ENCODE measurements around the gene ATF4.

ATF4 gene

DNA sequence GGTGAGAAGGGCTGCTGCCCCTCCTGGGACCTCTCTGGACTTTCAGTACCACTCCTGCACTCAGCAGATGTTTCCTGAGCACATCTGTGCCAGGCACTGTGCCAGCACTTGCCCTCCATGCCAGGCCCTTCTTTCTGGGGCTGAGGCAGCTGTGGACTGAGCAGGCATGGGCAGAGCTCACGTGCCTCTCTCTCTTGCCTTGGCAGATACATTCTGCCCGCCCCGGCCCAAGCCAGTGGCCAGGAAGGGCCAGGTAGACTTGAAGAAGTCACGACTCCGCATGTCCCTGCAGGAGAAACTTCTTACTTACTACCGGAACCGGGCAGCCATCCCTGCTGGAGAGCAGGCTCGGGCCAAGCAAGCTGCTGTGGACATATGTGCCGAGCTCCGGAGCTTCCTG, 8.3 kb upstream of the ATF4 start:
- no peak for DNase-seq
- TF ChIP-seq POLR2A (IDR thresholded peaks at IDR 0.05; ENCODE audit: low read length) (no peak), GATA1 (IDR thresholded peaks at IDR 0.05; ENCODE audit: low read depth, low read length) (no peak)

DNA sequence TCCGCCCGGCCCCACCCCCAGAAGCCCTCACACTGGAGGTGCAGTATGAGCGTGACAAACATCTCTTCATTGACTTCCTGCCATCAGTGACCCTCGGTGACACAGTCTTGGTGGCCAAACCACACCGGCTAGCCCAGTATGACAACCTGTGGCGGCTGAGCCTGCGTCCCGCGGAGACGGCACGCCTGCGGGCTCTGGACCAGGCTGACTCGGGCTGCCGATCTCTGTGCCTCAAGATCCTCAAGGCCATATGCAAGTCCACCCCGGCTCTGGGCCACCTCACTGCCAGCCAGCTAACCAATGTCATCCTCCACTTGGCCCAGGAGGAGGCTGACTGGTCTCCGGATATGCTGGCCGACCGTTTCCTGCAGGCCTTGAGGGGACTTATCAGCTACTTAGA, 6.6 kb upstream of the ATF4 start:
- DNase-seq: no peak
- TF ChIP-seq POLR2A (IDR thresholded peaks at IDR 0.05; ENCODE audit: low read length): no peak

DNA sequence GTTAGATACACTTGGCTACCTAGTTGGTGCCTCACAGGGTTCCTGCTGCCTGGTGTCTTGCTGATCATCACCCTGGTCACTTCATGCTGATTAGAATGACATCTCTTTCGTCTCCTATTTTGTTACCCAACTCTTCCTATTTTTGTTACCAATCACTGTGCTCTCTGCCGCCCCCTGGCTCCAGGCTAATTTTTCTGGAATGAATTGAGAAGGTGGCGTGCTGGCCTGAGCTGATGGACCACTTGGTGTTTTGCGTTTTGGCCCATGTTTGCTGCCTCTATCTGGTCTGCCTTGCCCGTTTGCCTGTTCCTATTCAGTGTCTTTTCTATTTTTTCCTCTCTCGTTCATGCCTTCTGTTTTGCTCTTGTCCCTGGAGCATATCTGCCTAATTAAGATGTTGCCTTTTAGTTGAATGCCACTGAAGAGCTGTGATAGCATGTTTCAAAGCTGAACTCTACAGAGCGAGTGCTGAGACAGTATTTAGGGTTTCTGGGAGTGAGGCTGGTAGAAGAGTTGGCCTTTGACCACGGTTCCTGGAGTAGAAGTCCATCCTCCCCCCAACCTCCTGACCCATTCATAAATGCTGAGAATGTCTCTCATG, 5.9 kb upstream of the ATF4 start:
- peak; percentile 62 to 80 for DNase-seq
- TF ChIP-seq POLR2A (IDR thresholded peaks at IDR 0.05; ENCODE audit: low read length): no peak

DNA sequence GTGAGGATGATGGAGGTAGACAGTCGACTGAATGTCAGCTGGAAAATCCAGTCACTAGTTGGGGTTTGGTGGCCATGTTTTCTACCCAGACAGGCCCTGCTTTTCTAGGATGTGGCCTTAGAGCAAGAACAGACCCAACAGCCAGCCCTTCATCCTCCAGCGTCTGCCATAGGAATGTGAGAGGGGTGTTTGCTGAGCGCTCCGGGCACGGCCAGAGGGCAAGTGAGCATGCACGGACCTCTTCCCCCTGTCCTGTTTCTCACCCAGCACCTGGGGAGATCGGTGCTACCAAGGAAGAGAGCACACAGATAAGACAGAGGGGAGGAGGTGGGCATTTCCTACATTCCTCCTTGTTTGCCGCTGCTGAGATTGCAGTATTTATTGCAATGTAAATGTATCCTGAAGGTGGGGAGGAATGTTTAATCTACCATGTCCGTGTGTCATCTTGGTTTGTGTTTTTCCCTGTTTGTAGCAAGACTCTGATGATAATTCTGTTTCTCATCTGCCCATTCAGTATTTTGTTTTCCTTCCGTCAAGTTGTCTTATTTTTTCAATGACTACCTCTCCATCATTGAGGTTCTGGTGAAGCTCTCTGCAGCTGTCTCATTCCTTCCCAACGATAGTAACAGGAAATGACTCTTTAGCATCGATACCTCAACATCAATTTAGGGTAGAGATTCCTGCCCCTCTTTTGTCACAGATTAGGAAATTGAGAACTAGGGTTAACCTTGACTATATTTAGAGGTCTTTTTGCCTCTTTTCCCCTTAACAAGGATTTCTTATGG, 4.9 kb upstream of the ATF4 start:
- TF ChIP-seq POLR2A (IDR thresholded peaks at IDR 0.05; ENCODE audit: low read length) (no peak), GATA1 (IDR thresholded peaks at IDR 0.05; ENCODE audit: low read depth, low read length) (no peak)
- DNase-seq: no peak

DNA sequence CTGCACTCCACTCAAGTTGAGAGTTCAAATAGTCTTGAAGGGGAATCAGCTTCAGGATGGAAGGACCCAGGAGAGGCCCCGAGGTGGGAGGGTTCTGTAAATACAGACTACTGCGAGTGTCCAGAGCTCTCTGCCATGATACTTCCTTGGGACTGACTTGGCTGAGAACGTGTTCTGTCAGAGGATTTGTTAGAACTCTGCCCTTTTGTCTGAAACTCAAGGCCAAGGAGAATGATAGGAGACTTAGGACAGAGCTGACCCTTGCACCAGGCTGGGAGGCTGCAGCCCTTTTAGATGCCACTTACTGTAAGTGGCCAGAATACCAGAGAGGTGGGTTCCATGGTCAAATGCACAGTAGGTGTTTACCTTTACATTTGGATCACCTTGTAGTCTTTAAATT, 2.9 kb upstream of the ATF4 start:
- TF ChIP-seq GATA1 (IDR thresholded peaks at IDR 0.05; ENCODE audit: low read depth, low read length) (no peak), POLR2A (IDR thresholded peaks at IDR 0.05; ENCODE audit: low read length) (no peak)
- no peak for DNase-seq

DNA sequence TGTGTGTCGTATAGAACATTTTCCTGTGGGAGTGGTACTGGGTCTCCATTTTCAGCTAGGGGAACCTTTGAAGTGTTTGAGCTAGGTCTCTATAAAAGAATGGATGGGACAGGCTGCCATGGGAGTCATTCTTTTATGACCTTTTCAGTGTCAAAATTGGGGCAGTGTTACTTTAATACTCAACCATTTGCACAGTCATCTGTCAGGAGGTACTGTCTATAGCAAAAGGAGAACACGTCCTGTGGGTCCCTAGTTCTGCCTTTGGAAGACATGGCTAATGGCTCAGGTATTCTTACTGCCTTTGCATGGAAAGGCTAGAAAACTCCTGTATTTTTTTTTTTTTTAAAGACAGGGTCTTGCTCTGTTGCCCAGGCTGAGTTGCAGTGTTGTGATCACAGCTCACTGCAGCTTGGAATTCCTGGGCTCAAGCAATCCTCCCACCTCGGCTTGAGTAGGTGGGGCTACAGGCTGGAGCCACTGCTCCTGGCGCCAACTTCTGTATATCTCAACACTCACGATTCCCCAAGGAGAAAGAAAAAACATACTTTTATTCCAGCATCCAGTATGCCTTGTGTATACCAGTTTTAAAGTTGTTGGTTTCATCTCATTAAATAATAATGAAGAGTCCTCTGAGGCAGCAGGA, 2.1 kb upstream of the ATF4 start:
- DNase-seq: no peak
- TF ChIP-seq POLR2A (IDR thresholded peaks at IDR 0.05; ENCODE audit: low read length): no peak

DNA sequence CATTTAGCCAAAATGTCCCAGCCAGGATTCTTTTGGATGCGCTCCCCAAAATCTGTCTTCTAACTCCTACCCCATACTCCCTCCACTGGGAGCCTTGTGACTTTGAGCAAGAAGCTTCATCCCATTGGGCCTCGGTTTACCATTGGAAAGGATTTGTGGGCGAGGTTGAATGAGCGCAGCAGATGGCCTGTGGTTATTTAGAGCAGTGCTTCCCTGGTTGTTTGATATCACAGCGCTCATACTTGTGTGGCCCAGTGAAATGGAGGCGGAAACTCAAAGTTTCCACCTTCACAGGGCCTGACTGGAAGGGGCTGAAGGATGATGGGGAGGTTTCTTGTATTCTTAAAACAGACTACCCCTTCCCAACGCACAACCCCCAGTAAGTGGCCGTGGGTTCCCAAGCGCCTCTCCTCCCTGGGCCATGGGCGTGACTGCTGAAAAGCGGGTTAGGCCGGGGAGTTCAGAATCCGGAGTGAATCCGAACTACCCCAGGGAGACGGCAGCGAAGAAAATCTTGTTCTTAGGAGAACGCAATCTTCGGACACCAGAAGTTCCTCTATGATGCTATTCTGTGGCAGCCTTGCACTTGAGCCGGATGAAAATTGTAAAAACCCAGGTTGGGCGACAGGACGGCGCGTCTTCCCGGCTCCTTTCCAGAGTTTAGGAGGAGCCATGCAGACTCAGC, 1.2 kb upstream of the ATF4 start:
- DNase-seq: peak; percentile 78 to 82
- TF ChIP-seq POLR2A (IDR thresholded peaks at IDR 0.05; ENCODE audit: low read length) (no peak), GATA1 (IDR thresholded peaks at IDR 0.05; ENCODE audit: low read depth, low read length) (no peak)

DNA sequence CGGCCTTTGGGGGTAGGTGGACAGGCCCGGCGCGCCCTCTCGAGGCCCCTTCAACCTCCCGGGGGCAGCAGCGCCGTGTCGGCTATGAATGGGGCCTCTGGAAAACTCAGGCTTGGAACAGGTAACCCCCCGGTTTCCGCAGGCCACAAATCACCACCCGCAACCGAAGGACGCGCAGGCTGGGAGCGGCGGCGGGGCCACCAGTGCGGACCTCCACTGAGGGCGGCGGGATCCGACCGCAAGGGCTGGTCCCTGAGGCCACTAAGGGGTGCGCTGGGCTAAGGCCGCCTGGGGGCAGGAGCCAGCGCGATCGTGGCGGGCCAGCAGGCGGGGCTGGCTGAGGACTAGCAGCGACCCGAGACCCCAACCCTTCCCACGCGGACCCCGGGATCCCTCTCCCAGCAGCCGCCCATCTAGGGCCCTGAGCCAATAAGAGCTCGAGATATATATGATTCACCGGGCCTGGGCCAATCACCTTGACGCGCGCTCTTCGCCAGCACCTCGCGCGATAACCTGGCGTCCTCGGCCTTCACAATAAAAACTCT, 609 bp upstream of the ATF4 start:
- DNase-seq: peak; percentile 86 to 100

DNA sequence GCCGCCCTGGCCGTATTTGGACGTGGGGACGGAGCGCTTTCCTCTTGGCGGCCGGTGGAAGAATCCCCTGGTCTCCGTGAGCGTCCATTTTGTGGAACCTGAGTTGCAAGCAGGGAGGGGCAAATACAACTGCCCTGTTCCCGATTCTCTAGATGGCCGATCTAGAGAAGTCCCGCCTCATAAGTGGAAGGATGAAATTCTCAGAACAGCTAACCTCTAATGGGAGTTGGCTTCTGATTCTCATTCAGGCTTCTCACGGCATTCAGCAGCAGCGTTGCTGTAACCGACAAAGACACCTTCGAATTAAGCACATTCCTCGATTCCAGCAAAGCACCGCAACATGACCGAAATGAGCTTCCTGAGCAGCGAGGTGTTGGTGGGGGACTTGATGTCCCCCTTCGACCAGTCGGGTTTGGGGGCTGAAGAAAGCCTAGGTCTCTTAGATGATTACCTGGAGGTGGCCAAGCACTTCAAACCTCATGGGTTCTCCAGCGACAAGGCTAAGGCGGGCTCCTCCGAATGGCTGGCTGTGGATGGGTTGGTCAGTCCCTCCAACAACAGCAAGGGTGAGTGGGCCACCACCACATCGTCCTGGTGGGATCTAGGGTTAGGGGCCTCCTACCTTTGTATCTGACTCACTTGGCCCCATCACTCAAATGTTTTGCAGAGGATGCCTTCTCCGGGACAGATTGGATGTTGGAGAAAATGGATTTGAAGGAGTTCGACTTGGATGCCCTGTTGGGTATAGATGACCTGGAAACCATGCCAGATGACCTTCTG, 934 bp downstream of the ATF4 start:
- DNase-seq: peak; percentile 68 to 89

More for the DNA sequence above, 609 bp upstream of the ATF4 start:
- TF ChIP-seq POLR2A (IDR thresholded peaks at IDR 0.05; ENCODE audit: low read length) (no peak), GATA1 (IDR thresholded peaks at IDR 0.05; ENCODE audit: low read depth, low read length) (no peak)

DNA sequence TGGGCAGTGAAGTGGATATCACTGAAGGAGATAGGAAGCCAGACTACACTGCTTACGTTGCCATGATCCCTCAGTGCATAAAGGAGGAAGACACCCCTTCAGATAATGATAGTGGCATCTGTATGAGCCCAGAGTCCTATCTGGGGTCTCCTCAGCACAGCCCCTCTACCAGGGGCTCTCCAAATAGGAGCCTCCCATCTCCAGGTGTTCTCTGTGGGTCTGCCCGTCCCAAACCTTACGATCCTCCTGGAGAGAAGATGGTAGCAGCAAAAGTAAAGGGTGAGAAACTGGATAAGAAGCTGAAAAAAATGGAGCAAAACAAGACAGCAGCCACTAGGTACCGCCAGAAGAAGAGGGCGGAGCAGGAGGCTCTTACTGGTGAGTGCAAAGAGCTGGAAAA, 1.7 kb downstream of the ATF4 start:
- peak in 1 of 2 experiments; percentile 55 for DNase-seq

DNA sequence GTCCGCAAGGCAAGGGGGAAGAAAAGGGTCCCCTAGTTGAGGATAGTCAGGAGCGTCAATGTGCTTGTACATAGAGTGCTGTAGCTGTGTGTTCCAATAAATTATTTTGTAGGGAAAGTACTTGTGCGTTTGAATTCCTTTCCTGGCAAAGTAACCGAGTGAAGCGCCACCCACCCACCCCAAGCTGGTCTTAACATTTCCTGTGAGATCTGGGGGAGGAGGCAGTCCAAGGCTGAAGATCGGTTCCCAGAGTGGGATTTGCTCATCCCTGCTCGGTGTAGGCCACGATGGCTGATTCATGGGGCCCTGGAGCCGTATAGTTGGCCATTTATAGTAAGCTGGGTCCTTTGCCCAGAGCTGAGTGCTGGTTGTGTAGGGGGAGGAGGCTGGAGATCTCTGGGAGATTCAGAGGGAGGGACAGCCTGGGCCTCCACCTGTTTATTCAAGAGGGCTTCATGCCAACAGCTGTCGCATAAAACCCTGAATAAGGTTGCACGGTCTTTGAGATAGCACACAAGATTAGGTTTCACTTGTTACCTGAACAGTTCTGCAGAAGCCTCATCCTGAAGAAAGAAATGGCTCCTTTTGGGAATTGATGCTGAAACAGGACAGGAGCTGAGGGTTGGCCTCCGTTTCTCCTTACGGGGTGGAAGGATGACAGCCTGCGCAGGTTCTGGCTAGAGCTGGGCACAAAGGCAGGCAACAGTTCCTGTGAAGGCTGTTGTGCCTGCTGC, 2.4 kb downstream of the ATF4 start:
- TF ChIP-seq GATA1 (IDR thresholded peaks at IDR 0.05; ENCODE audit: low read depth, low read length) (no peak), POLR2A (IDR thresholded peaks at IDR 0.05; ENCODE audit: low read length) (peak; percentile 68)
- peak; percentile 65 to 74 for DNase-seq

DNA sequence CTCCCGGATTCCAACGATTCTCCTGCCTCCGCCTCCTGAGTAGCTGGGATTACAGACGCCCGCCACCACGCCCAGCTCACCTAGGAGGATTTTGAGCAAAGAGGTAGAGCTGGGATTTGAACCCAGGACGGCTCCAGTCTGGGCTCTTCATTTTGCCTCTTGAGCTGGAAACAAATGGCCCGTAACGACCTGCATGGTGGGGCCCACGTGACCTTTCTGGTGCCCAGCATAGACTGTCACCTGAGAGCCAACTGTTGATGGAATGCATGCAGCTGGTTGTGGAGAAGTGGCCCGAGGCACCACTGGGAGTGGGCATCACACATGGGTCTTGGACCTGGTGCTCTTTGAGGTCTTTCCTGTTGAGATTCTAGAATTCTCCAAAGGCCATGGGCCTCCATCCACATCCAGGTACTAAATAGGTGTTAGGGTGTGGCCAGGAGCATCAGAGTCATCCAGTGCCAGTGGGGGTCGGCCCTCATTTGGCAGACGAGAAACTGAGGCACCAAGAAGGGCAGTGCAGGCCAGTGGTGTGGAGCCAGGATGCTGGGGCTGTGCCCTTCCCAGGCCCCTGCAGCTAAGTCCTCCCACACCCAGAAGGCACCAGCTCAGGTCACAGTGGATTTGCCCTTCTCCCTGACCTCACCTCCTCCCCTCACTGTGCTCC, 3.9 kb downstream of the ATF4 start:
- TF ChIP-seq POLR2A (IDR thresholded peaks at IDR 0.05; ENCODE audit: low read length) (peak; percentile 22), GATA1 (IDR thresholded peaks at IDR 0.05; ENCODE audit: low read depth, low read length) (no peak)
- DNase-seq: peak in 1 of 2 experiments; percentile 39

Data from erythroblast (primary cell).